ENCODE data around the gene HNRNPR. TPM values are rescaled to one million over a fixed set of nuclear protein-coding genes. Genes with fewer than 3 reads are reported as not detected.

HNRNPR gene
- total and polyA plus RNA-seq, 9 of the 15 experiments (the other 6 are each of a cell fraction or from before 2014, with no cell fraction given) = 80.9 to 372 (median 301) TPM

GRCh38 chr1:23368562-23369334, 24.7 kb upstream of the HNRNPR start (continued):
- TF ChIP-seq ZBTB1 (CRISPR knock-in tag; IDR thresholded peaks at IDR 0.05; ENCODE audit: borderline replicate concordance, low read depth) (peak; percentile 54; the same call in 1 of the 2 replicates), HDAC2 (IDR thresholded peaks at IDR 0.05) (peak; percentile 31; the same call in 1 of the 2 replicates), CEBPB (tag; IDR thresholded peaks at IDR 0.05) (peak; percentile 90), ATF4 (CRISPR knock-in tag; IDR thresholded peaks at IDR 0.05) (0 out of 2 replicates have a peak, but pooled peaks have one; percentile 41), ZNF584 (CRISPR knock-in tag; IDR thresholded peaks at IDR 0.05; ENCODE audit: low read depth) (peak; percentile 56; the same call in 1 of the 2 replicates), GATAD2B (IDR thresholded peaks at IDR 0.05; ENCODE audit: borderline replicate concordance) (peak; percentile 27; the same call in 1 of the 2 replicates), TAF7 (tag; IDR thresholded peaks at IDR 0.05) (peak; percentile 6; the same call in 1 of the 2 replicates), ATF7 (IDR thresholded peaks at IDR 0.05) (peak; percentile 63; the same call in 1 of the 2 replicates), TRIM25 (IDR thresholded peaks at IDR 0.05; ENCODE audit: borderline replicate concordance) (no peak), CREB1 (IDR thresholded peaks at IDR 0.05) (peak; percentile 97), CREB1 (CRISPR knock-in tag; IDR thresholded peaks at IDR 0.05) (peak; percentile 94), PPARD (CRISPR knock-in tag; IDR thresholded peaks at IDR 0.05) (no peak), ATF1 (CRISPR knock-in tag; IDR thresholded peaks at IDR 0.05) (peak; percentile 79), ATF1 (tag; IDR thresholded peaks at IDR 0.05) (peak; percentile 99), TARDBP (IDR thresholded peaks at IDR 0.05) (peak; percentile 62; the same call in 1 of the 2 replicates), MAFK (IDR thresholded peaks at IDR 0.05; ENCODE audit: low read length) (no peak), RBM22 (IDR thresholded peaks at IDR 0.05; ENCODE audit: low read depth, low read length, poor library complexity, severe bottlenecking) (peak; percentile 67), NEUROD1 (IDR thresholded peaks at IDR 0.05; ENCODE audit: borderline replicate concordance, low read depth, low read length, partially characterized antibody) (peak; percentile 11)

Measured in K562 (cell line).